CD14-positive monocyte (primary cell): ENCODE data around the gene PTPRN2. TPM values are rescaled to one million over a fixed set of nuclear protein-coding genes. Genes with fewer than 3 reads are reported as not detected.

Experiments used
- DNase-seq, 3 donors: peaks; one replicate each; pipeline ENCODE4 v3.0.0-alpha.2; 2011 to 2022
- H2AFZ ChIP-seq: 2 replicates; pipeline ENCODE4 v1.6.0; 2012; ENCODE audit warnings: mild to moderate bottlenecking, low read depth, low read length, inconsistent platforms; ENCODE audit not compliant: insufficient read depth, poor library complexity, severe bottlenecking
- H3K27ac ChIP-seq, 2 donors: 1 replicate in 1 of 2; 2 replicates in 1 of 2; pipeline ENCODE4 v1.5.1; 2012 to 2013; ENCODE audit warnings: low read length in 2 of 2, control low read depth in 1 of 2, inconsistent platforms in 1 of 2, low read depth in 1 of 2, mild to moderate bottlenecking in 1 of 2
- H3K27me3 ChIP-seq, 2 donors: one replicate each; pipeline versions ENCODE4 v1.6.0 to v1.6.1; 2011 to 2013; ENCODE audit warnings: low read length in 2 of 2; ENCODE audit not compliant: control insufficient read depth in 2 of 2, insufficient read depth in 2 of 2
- H3K36me3 ChIP-seq, 2 donors: replicated peaks in 1 of 2; 1 replicate in 1 of 2; 2 replicates in 1 of 2; pipeline versions ENCODE4 v1.5.1 to v1.6.1; 2012 to 2013; ENCODE audit warnings: low read length in 2 of 2, control low read depth in 1 of 2, inconsistent platforms in 1 of 2, mild to moderate bottlenecking in 1 of 2; ENCODE audit not compliant: insufficient read depth in 2 of 2, control insufficient read depth in 1 of 2
- H3K4me1 ChIP-seq, 2 donors: 1 replicate in 1 of 2; 2 replicates in 1 of 2; pipeline versions ENCODE4 v1.5.1 to v1.6.1; 2012 to 2013; ENCODE audit warnings: low read length in 2 of 2, control low read depth in 1 of 2, inconsistent platforms in 1 of 2, mild to moderate bottlenecking in 1 of 2, moderate library complexity in 1 of 2; ENCODE audit not compliant: insufficient read depth in 2 of 2, control insufficient read depth in 1 of 2
- H3K4me2 ChIP-seq: replicated peaks from 2 replicates; pipeline ENCODE3; 2012; ENCODE audit warnings: low read length, moderate library complexity, mild to moderate bottlenecking; ENCODE audit not compliant: poor library complexity, severe bottlenecking; ENCODE audit errors: extremely low read depth
- H3K4me3 ChIP-seq, 3 experiments: fragments of 200-600 bp in 1 of 3; sonication (generic) in 1 of 3; replicated peaks in 1 of 3; 1 replicate in 2 of 3; 2 replicates in 1 of 3; pipeline ENCODE4 v1.5.1; 2011 to 2013; ENCODE audit warnings: low read length in 3 of 3, mild to moderate bottlenecking in 3 of 3, control low read depth in 2 of 3, low read depth in 2 of 3, inconsistent platforms in 1 of 3, moderate library complexity in 1 of 3
- H3K79me2 ChIP-seq: 2 replicates; pipeline ENCODE4 v1.6.0; 2012; ENCODE audit warnings: mild to moderate bottlenecking, control low read depth, inconsistent platforms, low read length, moderate library complexity; ENCODE audit not compliant: insufficient read depth
- H3K9ac ChIP-seq: 2 replicates; pipeline ENCODE4 v1.6.0; 2017; ENCODE audit warnings: low read length, mild to moderate bottlenecking; ENCODE audit not compliant: insufficient read depth, poor library complexity, severe bottlenecking
- H3K9me3 ChIP-seq, 2 donors: replicated peaks in 1 of 2; 1 replicate in 1 of 2; 2 replicates in 1 of 2; pipeline versions ENCODE4 v1.5.1 to v1.6.1; 2012 to 2013; ENCODE audit warnings: low read length in 2 of 2, control low read depth in 1 of 2; ENCODE audit not compliant: control insufficient read depth in 1 of 2, insufficient read depth in 1 of 2
- H4K20me1 ChIP-seq: 2 replicates; pipeline ENCODE4 v1.6.0; 2012; ENCODE audit warnings: mild to moderate bottlenecking, low read length, control low read depth, moderate library complexity; ENCODE audit not compliant: insufficient read depth
- H3K27ac Mint-ChIP-seq, 7 donors: one replicate each; pipeline ENCODE4 v1.8.0; 2020; ENCODE audit warnings: mild to moderate bottlenecking in 7 of 7, mixed read lengths in 7 of 7, moderate library complexity in 6 of 7, inconsistent platforms in 2 of 7
- H3K27me3 Mint-ChIP-seq, 3 donors: one replicate each; pipeline ENCODE4 v1.8.0; 2021 to 2022; ENCODE audit warnings: low read depth in 3 of 3, mild to moderate bottlenecking in 3 of 3, mixed read lengths in 3 of 3, moderate library complexity in 3 of 3, inconsistent platforms in 1 of 3
- H3K36me3 Mint-ChIP-seq, 2 donors: one replicate each; pipeline ENCODE4 v1.8.0; 2020; ENCODE audit warnings: mixed read lengths in 2 of 2, inconsistent platforms in 1 of 2, mild to moderate bottlenecking in 1 of 2
- H3K4me1 Mint-ChIP-seq: one replicate; pipeline ENCODE4 v1.8.0; 2020; ENCODE audit warnings: mild to moderate bottlenecking, mixed read lengths
- H3K4me3 Mint-ChIP-seq, 2 donors: one replicate each; pipeline ENCODE4 v1.8.0; 2020; ENCODE audit warnings: mild to moderate bottlenecking in 2 of 2, mixed read lengths in 2 of 2, moderate library complexity in 1 of 2
- H3K9me3 Mint-ChIP-seq, 7 donors: one replicate each; pipeline ENCODE4 v1.8.0; 2020 to 2022; ENCODE audit warnings: mixed read lengths in 7 of 7, mild to moderate bottlenecking in 6 of 7, moderate library complexity in 6 of 7, inconsistent platforms in 2 of 7
- CTCF ChIP-seq: fragments of 200-600 bp; IDR thresholded peaks from one replicate; pipeline ENCODE4 v1.8.0; 2022; ENCODE audit warnings: antibody characterized with exemption, mild to moderate bottlenecking
- WGBS: methylation state at CpG from one replicate; pipeline ENCODE4 v1.1.5; 2013; ENCODE audit warnings: missing lambda C conversion rate; ENCODE audit not compliant: insufficient coverage; 5-methylcytosine and 5-hydroxymethylcytosine counted together
- intact Hi-C, 2 donors: fragments of 100-400 bp; cut with micrococcal nuclease; formaldehyde crosslinking; loops; one replicate each; pipeline versions ENCODE4 v1.15.0 to v1.15.1; 2023
- polyA plus RNA-seq, 3 donors: library from polyadenylated mRNA; depleted of rRNA in 1 of 3; unstranded in 2 of 3; stranded (reverse) in 1 of 3; fragments of 300-500 nt in 2 of 3; fragments of >200 nt in 1 of 3; fragmentation: Illumina TruSeq in 2 of 3; gene quantifications; 1 replicate in 2 of 3; 2 replicates in 1 of 3; pipeline ENCODE4 v1.2.3, GENCODE V29; 2012 to 2021

Gene PTPRN2
- polyA plus RNA-seq, 3 donors, result 0.25 to 1.4 (median 0.97) TPM

- intact Hi-C loops, result no loop called here
Observed at GRCh38 chr7:158063850-158064610, 523.6 kb downstream of the PTPRN2 start.

GRCh38 chr7:158062661-158063060, 525.0 kb downstream of the PTPRN2 start:
- H3K27ac Mint-ChIP-seq, result no peak overlapping the region
- Histone ChIP-seq H3K9me3 (peaks cover 28 to 33% of the 10 kb centered on the region in 2 donors), H2AFZ (no peak overlapping the region), H3K4me3 (no peak overlapping the region), H3K27me3 (no peaks in the 10 kb centered on the region), H3K79me2 (no peaks in the 10 kb centered on the region), H3K4me1 (no peaks in the 10 kb centered on the region), H4K20me1 (no peaks in the 10 kb centered on the region), H3K36me3 (no peaks in the 10 kb centered on the region), H3K4me2 (no peak overlapping the region), H3K9ac (no peak overlapping the region), H3K27ac (no peak overlapping the region)
- no peaks in the 10 kb centered on the region for H3K4me1 Mint-ChIP-seq
- TF ChIP-seq CTCF, result no peak
- H3K4me3 Mint-ChIP-seq, result no peak overlapping the region
- no peak for DNase-seq
- WGBS, result 94% methylated on average over 12 of the region's 20 CpGs
- intact Hi-C loops, result no loop called here
- H3K9me3 Mint-ChIP-seq, result peaks cover 8 to 25% (median 18%) of the 10 kb centered on the region in 7 donors
- peaks cover 0 to 1% (median 0%) of the 10 kb centered on the region in 3 donors for H3K27me3 Mint-ChIP-seq
- no peaks in the 10 kb centered on the region for H3K36me3 Mint-ChIP-seq

More at GRCh38 chr7:158063850-158064610, 523.6 kb downstream of the PTPRN2 start:
- no peak overlapping the region for H3K27ac ChIP-seq
- H3K4me1 ChIP-seq, result no peaks in the 10 kb centered on the region
- no peak overlapping the region for H2AFZ ChIP-seq
- H4K20me1 ChIP-seq, result no peaks in the 10 kb centered on the region
- H3K9ac ChIP-seq, result no peak overlapping the region
- no peak overlapping the region for H3K4me2 ChIP-seq
- H3K27me3 ChIP-seq, result no peaks in the 10 kb centered on the region
- Mint-ChIP-seq H3K4me3 (no peak overlapping the region), H3K36me3 (no peaks in the 10 kb centered on the region), H3K27me3 (peaks cover 0 to 1% (median 0%) of the 10 kb centered on the region in 3 donors), H3K27ac (no peak overlapping the region), H3K9me3 (peaks cover 8 to 25% (median 18%) of the 10 kb centered on the region in 7 donors), H3K4me1 (no peaks in the 10 kb centered on the region)
- H3K9me3 ChIP-seq, result peaks cover 22 to 30% of the 10 kb centered on the region in 2 donors
- H3K4me3 ChIP-seq, result no peak overlapping the region
- DNase-seq, result no peak
- no peaks in the 10 kb centered on the region for H3K36me3 ChIP-seq
- no peaks in the 10 kb centered on the region for H3K79me2 ChIP-seq
- WGBS, result 77% methylated on average over 12 of the region's 17 CpGs
- TF ChIP-seq CTCF, result no peak
